ENCODE data around the gene PIRT. TPM values are rescaled to one million over a fixed set of nuclear protein-coding genes. Genes with fewer than 3 reads are reported as not detected.

Gene PIRT
- total RNA-seq, 1 donor from 2014 or later = not detected

- H3K9me3 ChIP-seq (replicated peaks) = no peaks in the 10 kb centered on the region
- intact Hi-C loops (cut with micrococcal nuclease) = no loop called here
- no peaks in the 10 kb centered on the region for H3K4me1 ChIP-seq
- TF ChIP-seq CTCF (IDR thresholded peaks at IDR 0.05; ENCODE audit: borderline replicate concordance) = no peak
- H3K27me3 ChIP-seq (ENCODE audit: low read depth) = no peaks in the 10 kb centered on the region
- H3K27ac ChIP-seq (replicated peaks) = no peak overlapping the region
- DNase-seq = no peak
- no peak overlapping the region for H3K4me3 ChIP-seq
- no peaks in the 10 kb centered on the region for H3K36me3 ChIP-seq
Observed at GRCh38 chr17:10821770-10822169, 16.1 kb downstream of the PIRT start.

- intact Hi-C loops (cut with micrococcal nuclease) = no loop called here
- no peaks in the 10 kb centered on the region for H3K36me3 ChIP-seq
- no peaks in the 10 kb centered on the region for H3K9me3 ChIP-seq (replicated peaks)
- H3K27ac ChIP-seq (replicated peaks) = no peak overlapping the region
- no peaks in the 10 kb centered on the region for H3K4me1 ChIP-seq
- no peak overlapping the region for H3K4me3 ChIP-seq
- no peak for DNase-seq
- no peak for TF ChIP-seq CTCF (IDR thresholded peaks at IDR 0.05; ENCODE audit: borderline replicate concordance)
- H3K27me3 ChIP-seq (ENCODE audit: low read depth) = no peaks in the 10 kb centered on the region
Observed at GRCh38 chr17:10821054-10821453, 16.8 kb downstream of the PIRT start.

GRCh38 chr17:10815319-10815718 lies 22.6 kb downstream of the PIRT start:
- intact Hi-C loops (cut with micrococcal nuclease) = no loop called here

GRCh38 chr17:10814075-10814474 lies 23.8 kb downstream of the PIRT start:
- no peak for DNase-seq
- no peaks in the 10 kb centered on the region for H3K9me3 ChIP-seq (replicated peaks)
- H3K4me3 ChIP-seq = no peak overlapping the region
- TF ChIP-seq CTCF (IDR thresholded peaks at IDR 0.05; ENCODE audit: borderline replicate concordance) = no peak
- no peaks in the 10 kb centered on the region for H3K27me3 ChIP-seq (ENCODE audit: low read depth)
- intact Hi-C loops (cut with micrococcal nuclease) = no loop called here
- no peaks in the 10 kb centered on the region for H3K36me3 ChIP-seq
- no peak overlapping the region for H3K27ac ChIP-seq (replicated peaks)
- no peaks in the 10 kb centered on the region for H3K4me1 ChIP-seq

More at GRCh38 chr17:10815319-10815718, 22.6 kb downstream of the PIRT start:
- Histone ChIP-seq H3K36me3 (no peaks in the 10 kb centered on the region), H3K4me3 (no peak overlapping the region), H3K27ac (replicated peaks) (no peak overlapping the region), H3K9me3 (replicated peaks) (no peaks in the 10 kb centered on the region), H3K27me3 (ENCODE audit: low read depth) (no peaks in the 10 kb centered on the region), H3K4me1 (no peaks in the 10 kb centered on the region)
- no peak for TF ChIP-seq CTCF (IDR thresholded peaks at IDR 0.05; ENCODE audit: borderline replicate concordance)
- DNase-seq = no peak

- Histone ChIP-seq H3K36me3 (no peaks in the 10 kb centered on the region), H3K4me1 (no peaks in the 10 kb centered on the region), H3K27ac (replicated peaks) (no peak overlapping the region), H3K9me3 (replicated peaks) (no peaks in the 10 kb centered on the region), H3K27me3 (ENCODE audit: low read depth) (no peaks in the 10 kb centered on the region), H3K4me3 (no peak overlapping the region)
- no peak for TF ChIP-seq CTCF (IDR thresholded peaks at IDR 0.05; ENCODE audit: borderline replicate concordance)
- intact Hi-C loops (cut with micrococcal nuclease) = no loop called here
- peak; percentile 55 for DNase-seq
Observed at GRCh38 chr17:10812674-10813073, 25.2 kb downstream of the PIRT start.

- Histone ChIP-seq H3K27me3 (ENCODE audit: low read depth) (no peaks in the 10 kb centered on the region), H3K9me3 (replicated peaks) (no peaks in the 10 kb centered on the region), H3K4me1 (no peaks in the 10 kb centered on the region), H3K36me3 (no peaks in the 10 kb centered on the region), H3K4me3 (no peak overlapping the region), H3K27ac (replicated peaks) (no peak overlapping the region)
- DNase-seq = no peak
- intact Hi-C loops (cut with micrococcal nuclease) = no loop called here
- no peak for TF ChIP-seq CTCF (IDR thresholded peaks at IDR 0.05; ENCODE audit: borderline replicate concordance)
Observed at GRCh38 chr17:10809605-10810004, 28.3 kb downstream of the PIRT start.

All from left ventricle myocardium inferior (tissue), 1 donor.